ENCODE data around the gene MED25.
A peak's percentile ranks its signal among the peaks of the same experiment; 100 is the strongest.

MED25 gene

DNA sequence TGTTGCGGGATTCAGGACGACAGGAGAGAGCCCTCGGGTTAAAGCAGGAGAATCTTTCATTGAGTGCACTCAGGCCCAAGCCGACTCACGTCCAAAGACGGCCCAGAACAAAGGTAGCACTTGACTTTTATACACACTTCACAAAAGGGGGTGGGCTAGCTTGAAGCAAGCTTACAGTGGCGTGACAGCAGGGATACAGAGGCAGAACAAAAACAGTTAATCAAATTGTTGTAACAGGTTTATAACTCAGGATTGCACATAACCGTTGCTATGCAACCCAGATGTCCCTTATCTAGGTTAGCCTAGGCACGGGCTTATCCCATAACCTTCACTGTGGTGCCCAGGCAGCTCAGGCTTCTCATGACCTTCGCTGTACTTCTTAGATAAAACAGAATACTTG, 2.0 kb downstream of the MED25 start:
- Histone ChIP-seq H2AFZ (ENCODE audit: low read length) (no peak overlapping the region), H3K4me1 (ENCODE audit: insufficient read depth, low read length, poor library complexity, severe bottlenecking) (peaks cover 18% of the 10 kb centered on the region), H3K9ac (ENCODE audit: low read depth, low read length, poor library complexity, severe bottlenecking) (peak overlapping the region; percentile 89), H4K20me1 (ENCODE audit: insufficient read depth, low read length, poor library complexity, severe bottlenecking) (peaks cover 9% of the 10 kb centered on the region), H3F3A (ENCODE audit: low read depth) (no peaks in the 10 kb centered on the region), H3K4me3 (ENCODE audit: low read length, poor library complexity, severe bottlenecking) (peak overlapping the region; percentile 17), H3K36me3 (ENCODE audit: insufficient read depth, low read length) (no peaks in the 10 kb centered on the region), H3K79me2 (ENCODE audit: insufficient read depth, low read length) (peaks cover 38% of the 10 kb centered on the region), H3K4me2 (ENCODE audit: low read depth, low read length, poor library complexity, severe bottlenecking) (peak overlapping the region; percentile 85), H3K9me2 (replicated peaks; ENCODE audit: low read depth, low read length) (no peaks in the 10 kb centered on the region), H3K9me3 (ENCODE audit: insufficient read depth, low read depth, low read length) (no peaks in the 10 kb centered on the region), H3K27me3 (ENCODE audit: insufficient read depth, low read length, poor library complexity, severe bottlenecking) (no peaks in the 10 kb centered on the region)
- TF ChIP-seq EZH2phosphoT487 (IDR thresholded peaks at IDR 0.05; ENCODE audit: borderline replicate concordance) = no peak
- TF ChIP-seq, protein P1, sequence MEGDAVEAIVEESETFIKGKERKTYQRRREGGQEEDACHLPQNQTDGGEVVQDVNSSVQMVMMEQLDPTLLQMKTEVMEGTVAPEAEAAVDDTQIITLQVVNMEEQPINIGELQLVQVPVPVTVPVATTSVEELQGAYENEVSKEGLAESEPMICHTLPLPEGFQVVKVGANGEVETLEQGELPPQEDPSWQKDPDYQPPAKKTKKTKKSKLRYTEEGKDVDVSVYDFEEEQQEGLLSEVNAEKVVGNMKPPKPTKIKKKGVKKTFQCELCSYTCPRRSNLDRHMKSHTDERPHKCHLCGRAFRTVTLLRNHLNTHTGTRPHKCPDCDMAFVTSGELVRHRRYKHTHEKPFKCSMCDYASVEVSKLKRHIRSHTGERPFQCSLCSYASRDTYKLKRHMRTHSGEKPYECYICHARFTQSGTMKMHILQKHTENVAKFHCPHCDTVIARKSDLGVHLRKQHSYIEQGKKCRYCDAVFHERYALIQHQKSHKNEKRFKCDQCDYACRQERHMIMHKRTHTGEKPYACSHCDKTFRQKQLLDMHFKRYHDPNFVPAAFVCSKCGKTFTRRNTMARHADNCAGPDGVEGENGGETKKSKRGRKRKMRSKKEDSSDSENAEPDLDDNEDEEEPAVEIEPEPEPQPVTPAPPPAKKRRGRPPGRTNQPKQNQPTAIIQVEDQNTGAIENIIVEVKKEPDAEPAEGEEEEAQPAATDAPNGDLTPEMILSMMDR (conservative IDR thresholded peaks at IDR 0.05; ENCODE audit: low read length) = no peak

DNA sequence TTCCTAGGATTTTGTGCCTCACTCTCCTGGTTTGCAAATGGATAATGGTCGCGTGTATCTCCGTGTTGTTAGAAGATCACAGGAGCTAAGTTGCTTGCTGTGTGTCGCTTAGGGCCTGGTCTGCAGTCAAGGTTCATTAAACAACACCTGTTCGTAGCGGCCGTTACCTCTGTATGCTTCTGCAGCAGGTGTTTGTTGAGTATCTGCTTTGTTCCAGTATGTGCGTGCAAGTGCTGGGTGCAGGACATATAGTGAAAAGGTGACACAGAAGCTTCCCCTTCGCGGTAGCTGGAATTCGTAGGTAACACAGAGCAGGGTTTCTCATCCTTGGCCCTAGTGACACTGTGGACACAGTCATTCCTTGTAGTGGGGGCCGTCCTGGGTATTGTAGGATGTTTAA, 5.4 kb downstream of the MED25 start:
- Histone ChIP-seq H3K79me2 (ENCODE audit: insufficient read depth, low read length) (peaks cover 41% of the 10 kb centered on the region), H3K4me1 (ENCODE audit: insufficient read depth, low read length, poor library complexity, severe bottlenecking) (peaks cover 12% of the 10 kb centered on the region), H2AFZ (ENCODE audit: low read length) (no peak overlapping the region), H3K9me3 (ENCODE audit: insufficient read depth, low read depth, low read length) (no peaks in the 10 kb centered on the region), H3K36me3 (ENCODE audit: insufficient read depth, low read length) (no peaks in the 10 kb centered on the region; the same call in 1 of the 2 replicates), H3F3A (ENCODE audit: low read depth) (no peaks in the 10 kb centered on the region), H4K20me1 (ENCODE audit: insufficient read depth, low read length, poor library complexity, severe bottlenecking) (peaks cover 9% of the 10 kb centered on the region), H3K4me2 (ENCODE audit: low read depth, low read length, poor library complexity, severe bottlenecking) (no peak overlapping the region), H3K9me2 (replicated peaks; ENCODE audit: low read depth, low read length) (no peaks in the 10 kb centered on the region), H3K4me3 (ENCODE audit: low read length, poor library complexity, severe bottlenecking) (no peak overlapping the region), H3K9ac (ENCODE audit: low read depth, low read length, poor library complexity, severe bottlenecking) (no peak overlapping the region), H3K27me3 (ENCODE audit: insufficient read depth, low read length, poor library complexity, severe bottlenecking) (no peaks in the 10 kb centered on the region)
- no peak for TF ChIP-seq EZH2phosphoT487 (IDR thresholded peaks at IDR 0.05; ENCODE audit: borderline replicate concordance)

DNA sequence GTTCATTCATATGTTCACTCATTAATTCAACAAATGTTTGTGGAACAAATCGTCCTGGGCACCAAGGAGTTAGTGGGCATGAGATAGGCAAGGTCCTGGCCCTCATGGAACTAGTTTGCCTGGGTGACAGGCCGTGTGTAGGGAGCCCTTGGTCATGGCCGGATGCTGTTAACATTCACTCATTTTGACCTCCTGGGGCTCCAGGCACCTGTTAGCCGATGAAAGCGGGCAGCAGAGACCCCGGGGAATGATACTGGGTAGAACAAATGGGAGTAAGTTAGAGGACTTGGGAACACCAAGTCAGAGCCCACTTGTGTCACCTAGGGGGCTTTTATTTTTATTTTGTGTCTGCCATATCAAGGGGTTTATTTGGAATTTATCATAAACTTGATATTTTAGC, 6.6 kb downstream of the MED25 start:
- peaks cover 29% of the 10 kb centered on the region for H3K79me2 ChIP-seq (ENCODE audit: insufficient read depth, low read length)
- peaks cover 6% of the 10 kb centered on the region for H4K20me1 ChIP-seq (ENCODE audit: insufficient read depth, low read length, poor library complexity, severe bottlenecking)
- peaks cover under 1% of the 10 kb centered on the region for H3K4me1 ChIP-seq (ENCODE audit: insufficient read depth, low read length, poor library complexity, severe bottlenecking)
- H3K9me2 ChIP-seq (replicated peaks; ENCODE audit: low read depth, low read length) = no peaks in the 10 kb centered on the region
- TF ChIP-seq, protein P1 (conservative IDR thresholded peaks at IDR 0.05; ENCODE audit: low read length) = no peak
- TF ChIP-seq EZH2phosphoT487 (IDR thresholded peaks at IDR 0.05; ENCODE audit: borderline replicate concordance) = no peak
- no peak overlapping the region for H3K4me2 ChIP-seq (ENCODE audit: low read depth, low read length, poor library complexity, severe bottlenecking)
- H3F3A ChIP-seq (ENCODE audit: low read depth) = no peaks in the 10 kb centered on the region
- no peak overlapping the region for H2AFZ ChIP-seq (ENCODE audit: low read length)
- no peak overlapping the region for H3K4me3 ChIP-seq (ENCODE audit: low read length, poor library complexity, severe bottlenecking)
- no peaks in the 10 kb centered on the region for H3K9me3 ChIP-seq (ENCODE audit: insufficient read depth, low read depth, low read length)
- no peak overlapping the region for H3K9ac ChIP-seq (ENCODE audit: low read depth, low read length, poor library complexity, severe bottlenecking)
- H3K27me3 ChIP-seq (ENCODE audit: insufficient read depth, low read length, poor library complexity, severe bottlenecking) = no peaks in the 10 kb centered on the region
- H3K36me3 ChIP-seq (ENCODE audit: insufficient read depth, low read length) = no peaks in the 10 kb centered on the region; the same call in 1 of the 2 replicates

DNA sequence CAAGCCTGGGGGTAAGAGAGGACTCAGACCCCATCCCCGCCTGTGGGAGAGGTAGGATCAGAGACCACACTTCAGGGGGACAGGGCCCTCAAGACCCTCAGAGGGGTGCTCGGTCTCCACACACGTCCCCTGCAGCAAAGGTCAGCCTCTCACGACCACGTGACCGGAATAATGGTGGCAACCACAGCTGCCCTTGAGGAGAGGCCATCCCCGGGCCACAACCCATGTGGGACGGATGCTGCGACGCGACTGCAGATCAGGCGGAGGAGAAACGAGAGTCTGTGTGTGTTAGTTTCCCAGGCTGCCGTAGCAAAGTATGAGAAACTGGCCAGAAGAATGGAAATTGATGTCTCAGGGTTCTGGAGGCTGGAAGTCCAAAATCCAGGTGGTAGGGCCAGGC, 8.9 kb downstream of the MED25 start:
- Histone ChIP-seq H3K4me1 (ENCODE audit: insufficient read depth, low read length, poor library complexity, severe bottlenecking) (peaks cover 19% of the 10 kb centered on the region), H2AFZ (ENCODE audit: low read length) (no peak overlapping the region), H3K4me3 (ENCODE audit: low read length, poor library complexity, severe bottlenecking) (no peak overlapping the region), H3K79me2 (ENCODE audit: insufficient read depth, low read length) (peaks cover 16% of the 10 kb centered on the region; the same call in 1 of the 2 replicates), H3K9ac (ENCODE audit: low read depth, low read length, poor library complexity, severe bottlenecking) (no peak overlapping the region), H3K36me3 (ENCODE audit: insufficient read depth, low read length) (peaks cover 12% of the 10 kb centered on the region; the same call in 1 of the 2 replicates), H3K27me3 (ENCODE audit: insufficient read depth, low read length, poor library complexity, severe bottlenecking) (no peaks in the 10 kb centered on the region), H4K20me1 (ENCODE audit: insufficient read depth, low read length, poor library complexity, severe bottlenecking) (peaks cover 3% of the 10 kb centered on the region), H3K4me2 (ENCODE audit: low read depth, low read length, poor library complexity, severe bottlenecking) (no peak overlapping the region), H3K9me2 (replicated peaks; ENCODE audit: low read depth, low read length) (no peaks in the 10 kb centered on the region), H3K9me3 (ENCODE audit: insufficient read depth, low read depth, low read length) (no peaks in the 10 kb centered on the region), H3F3A (ENCODE audit: low read depth) (no peaks in the 10 kb centered on the region)
- TF ChIP-seq, protein P1 (conservative IDR thresholded peaks at IDR 0.05; ENCODE audit: low read length) = no peak
- TF ChIP-seq EZH2phosphoT487 (IDR thresholded peaks at IDR 0.05; ENCODE audit: borderline replicate concordance) = no peak

All from Loucy (cell line).